ENCODE results near the gene UFD1. TPM values are rescaled to one million over a fixed set of nuclear protein-coding genes. Genes with fewer than 3 reads are reported as not detected.
"Not testable (repeated sequence)": the region's sequence is repeated elsewhere in the genome, so short reads cannot be mapped to it uniquely, and the experiment has no call there.

Gene UFD1
- total and polyA plus RNA-seq, 2 of the 13 experiments (the other 11 are each of a cell fraction or from before 2014, with no cell fraction given), result 47.9 to 51.1 TPM

- BruUV-seq (replicated peaks); DNase-seq (ENCODE audit: low spot score); in situ Hi-C loops (cut with HindIII; ENCODE audit: extremely low pct_ligation_motif_present, low pct_unique_long_range_greater_than_20kb); H2AFZ ChIP-seq (ENCODE audit: low read length); FAIRE-seq; H3K27ac ChIP-seq (ENCODE audit: extremely low read length, insufficient read depth, low read length); H3K4me3 ChIP-seq (replicated peaks in 1 of 3; ENCODE audit: insufficient read depth in 1 of 3, low read depth in 2 of 3, low read length in 3 of 3); ATAC-seq; H3K9me3 ChIP-seq (ENCODE audit: low read length); H3K27me3 ChIP-seq (ENCODE audit: control insufficient read depth in 1 of 2, insufficient read depth in 2 of 2, low read length in 2 of 2); H3K4me1 ChIP-seq (ENCODE audit: insufficient read depth, low read length); H3K4me2 ChIP-seq (ENCODE audit: low read depth, low read length); H3K9ac ChIP-seq (ENCODE audit: insufficient read depth, low read depth, low read length); H4K20me1 ChIP-seq (ENCODE audit: insufficient read depth, low read length); CTCF ChIA-PET (ENCODE audit: low intra/inter-chr PET ratio, low total read pairs); H3K79me2 ChIP-seq (ENCODE audit: insufficient read depth, low read length); intact Hi-C loops (cut with micrococcal nuclease; ENCODE audit: unreplicated experiment): not testable (repeated sequence)
- POLR2A ChIA-PET, result interaction anchor here (0.8 kb wide), 1 partner anchor 14 kb away, joined by 3 read pairs; no protein-coding TSS in a partner anchor
- 96% methylated on average over 9 of the region's 9 CpGs for WGBS (ENCODE audit: low lambda C conversion rate)
- H3K36me3 ChIP-seq (replicated peaks in 1 of 2; ENCODE audit: control insufficient read depth in 1 of 2, insufficient read depth in 2 of 2, low read length in 2 of 2), result peaks cover 3 to 31% of the 10 kb centered on the region in 2 experiments
Measured at GRCh38 chr22:19436444-19437161, 42.4 kb downstream of the UFD1 start.

- POLR2A ChIA-PET, result no interaction called here
- TF ChIP-seq NR2F2 (IDR thresholded peaks at IDR 0.05; ENCODE audit: borderline replicate concordance, low read depth) (no peak), SPEN (CRISPR knock-in tag; IDR thresholded peaks at IDR 0.05; ENCODE audit: low read depth) (no peak), MZF1 (CRISPR knock-in tag; IDR thresholded peaks at IDR 0.05; ENCODE audit: borderline replicate concordance) (no peak), HOXA7 (CRISPR knock-in tag; IDR thresholded peaks at IDR 0.05) (no peak), MTF1 (CRISPR knock-in tag; IDR thresholded peaks at IDR 0.05) (no peak), AGO2 (optimal IDR thresholded peaks at IDR 0.05; ENCODE audit: low read depth, low read length) (no peak), NFE2 (CRISPR knock-in tag; IDR thresholded peaks at IDR 0.05) (no peak), ZBTB1 (CRISPR knock-in tag; IDR thresholded peaks at IDR 0.05; ENCODE audit: borderline replicate concordance) (no peak), ZNF101 (CRISPR knock-in tag; IDR thresholded peaks at IDR 0.05; ENCODE audit: borderline replicate concordance, low read depth) (no peak), FOSL1 (CRISPR knock-in tag; IDR thresholded peaks at IDR 0.05; ENCODE audit: borderline replicate concordance) (no peak), ZNF337 (CRISPR knock-in tag; IDR thresholded peaks at IDR 0.05; ENCODE audit: borderline replicate concordance, low read depth) (no peak), ZBTB14 (CRISPR knock-in tag; IDR thresholded peaks at IDR 0.05) (no peak), ZNF747 (CRISPR knock-in tag; IDR thresholded peaks at IDR 0.05; ENCODE audit: borderline replicate concordance) (no peak), ARNTL (CRISPR knock-in tag; IDR thresholded peaks at IDR 0.05) (no peak)
- TF ChIP-seq, protein P1, sequence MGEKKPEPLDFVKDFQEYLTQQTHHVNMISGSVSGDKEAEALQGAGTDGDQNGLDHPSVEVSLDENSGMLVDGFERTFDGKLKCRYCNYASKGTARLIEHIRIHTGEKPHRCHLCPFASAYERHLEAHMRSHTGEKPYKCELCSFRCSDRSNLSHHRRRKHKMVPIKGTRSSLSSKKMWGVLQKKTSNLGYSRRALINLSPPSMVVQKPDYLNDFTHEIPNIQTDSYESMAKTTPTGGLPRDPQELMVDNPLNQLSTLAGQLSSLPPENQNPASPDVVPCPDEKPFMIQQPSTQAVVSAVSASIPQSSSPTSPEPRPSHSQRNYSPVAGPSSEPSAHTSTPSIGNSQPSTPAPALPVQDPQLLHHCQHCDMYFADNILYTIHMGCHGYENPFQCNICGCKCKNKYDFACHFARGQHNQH (CRISPR knock-in tag; IDR thresholded peaks at IDR 0.05), result no peak
Measured at GRCh38 chr22:19434829-19435580, 44.0 kb downstream of the UFD1 start.

More at GRCh38 chr22:19434829-19435580, 44.0 kb downstream of the UFD1 start:
- 100% methylated on average over 2 of the region's 2 CpGs for WGBS (ENCODE audit: low lambda C conversion rate)
- Histone ChIP-seq H3K4me2 (ENCODE audit: low read depth, low read length) (no peak overlapping the region), H3K9me3 (ENCODE audit: low read length) (no peaks in the 10 kb centered on the region), H3K79me2 (ENCODE audit: insufficient read depth, low read length) (peaks cover 20% of the 10 kb centered on the region), H2AFZ (ENCODE audit: low read length) (no peak overlapping the region), H3K27ac (ENCODE audit: extremely low read length, insufficient read depth, low read length) (no peak overlapping the region), H3K4me3 (replicated peaks in 1 of 3; ENCODE audit: insufficient read depth in 1 of 3, low read depth in 2 of 3, low read length in 3 of 3) (no peak overlapping the region), H3K4me1 (ENCODE audit: insufficient read depth, low read length) (peaks cover 13% of the 10 kb centered on the region), H3K27me3 (ENCODE audit: control insufficient read depth in 1 of 2, insufficient read depth in 2 of 2, low read length in 2 of 2) (no peaks in the 10 kb centered on the region; a peak in 1 of 5 replicates), H3K9ac (ENCODE audit: insufficient read depth, low read depth, low read length) (no peak overlapping the region), H3K36me3 (replicated peaks in 1 of 2; ENCODE audit: control insufficient read depth in 1 of 2, insufficient read depth in 2 of 2, low read length in 2 of 2) (peaks cover 1 to 25% of the 10 kb centered on the region in 2 experiments), H4K20me1 (ENCODE audit: insufficient read depth, low read length) (peaks cover 8% of the 10 kb centered on the region; the same call in 1 of the 2 replicates)
- CTCF ChIA-PET (ENCODE audit: low intra/inter-chr PET ratio, low total read pairs), result no interaction called here
- intact Hi-C loops (cut with micrococcal nuclease; ENCODE audit: unreplicated experiment) (loop anchor here (5.0 kb wide), 1 partner anchor 258 kb away; the partner anchor contains the start of gene SLC25A1), in situ Hi-C loops (cut with HindIII; ENCODE audit: extremely low pct_ligation_motif_present, low pct_unique_long_range_greater_than_20kb) (no loop called here)
- BruUV-seq (replicated peaks), result no TSS peak
- ATAC-seq (no peak), DNase-seq (ENCODE audit: low spot score) (no peak), FAIRE-seq (no peak)

Data from HepG2 (cell line).